GM12878 (cell line): ENCODE data around the gene METTL9. TPM values are rescaled to one million over a fixed set of nuclear protein-coding genes. Genes with fewer than 3 reads are reported as not detected.
"Not testable (repeated sequence)": the region's sequence is repeated elsewhere in the genome, so short reads cannot be mapped to it uniquely, and the experiment has no call there.

ENCODE experiments used
- ATAC-seq: fragments of 200-7000 bp; cut with Tn5 transposase; 3 replicates; pipeline ENCODE4 v1.9.1; 2020; ENCODE audit warnings: mild to moderate bottlenecking, moderate library complexity
- BruUV-seq: library from RNA; stranded (reverse); fragments of 400-500 nt; replicated peaks from 2 replicates; lab custom pipeline; 2021; lab: Mats Ljungman, UMichigan
- CTCF ChIA-PET: fragments of 300-600 bp; sonication (Branson Sonifier 250); formaldehyde crosslinking; extraction: SDS; loops from one replicate; lab custom pipeline; 2021; ENCODE audit warnings: inconsistent platforms; lab: Yijun Ruan, JAX
- POLR2A ChIA-PET: fragments of 350-600 bp; formaldehyde crosslinking; extraction: SDS; loops from one replicate; lab custom pipeline; 2021; ENCODE audit warnings: inconsistent platforms; lab: Charles Lee
- RAD21 ChIA-PET: fragments of 300-600 bp; sonication (Branson Sonifier 250); formaldehyde crosslinking; loops from one replicate; lab custom pipeline; 2023; ENCODE audit warnings: antibody characterized with exemption; ENCODE audit not compliant: unreplicated experiment; lab: Charles Lee
- SMC1A ChIA-PET: fragments of 300-600 bp; sonication (Branson Sonifier 250); formaldehyde crosslinking; loops from one replicate; lab custom pipeline; 2023; ENCODE audit not compliant: unreplicated experiment, uncharacterized antibody; lab: Charles Lee
- DNase-seq: peaks from one replicate; pipeline ENCODE4 v3.0.0-alpha.2; 2011; ENCODE audit warnings: low read depth, low spot score
- FAIRE-seq: peaks from 3 replicates; lab custom pipeline; 2011; peaks lifted over from hg19 to GRCh38; lab: Jason Lieb, UNC
- H2AFZ ChIP-seq: 2 replicates; pipeline ENCODE4 v1.6.0; 2011; ENCODE audit warnings: low read depth, low read length, control low read depth; ENCODE audit not compliant: control insufficient read depth
- H3K27ac ChIP-seq: 2 replicates; pipeline ENCODE4 v1.5.1; 2011; ENCODE audit warnings: control low read depth; ENCODE audit not compliant: control insufficient read depth, insufficient read depth
- H3K27me3 ChIP-seq, 2 experiments: replicated peaks in 1 of 2; 2 replicates each; pipeline versions ENCODE4 v1.6.0 to v1.6.1; 2011; ENCODE audit warnings: low read length in 1 of 2; ENCODE audit not compliant: control insufficient read depth in 2 of 2, insufficient read depth in 2 of 2
- H3K36me3 ChIP-seq, 2 experiments: 2 replicates each; pipeline ENCODE4 v1.5.1; 2011; ENCODE audit warnings: low read length in 1 of 2; ENCODE audit not compliant: control insufficient read depth in 2 of 2, insufficient read depth in 2 of 2
- H3K4me1 ChIP-seq: 2 replicates; pipeline ENCODE4 v1.6.1; 2011; ENCODE audit warnings: mild to moderate bottlenecking, low read length, moderate library complexity, mixed read lengths; ENCODE audit not compliant: control insufficient read depth, insufficient read depth
- H3K4me2 ChIP-seq: 2 replicates; pipeline ENCODE4 v1.6.0; 2011; ENCODE audit warnings: control low read depth; ENCODE audit not compliant: control insufficient read depth, insufficient read depth
- H3K4me3 ChIP-seq: fragments of 200-600 bp; sonication (generic); 2 replicates; pipeline ENCODE4 v1.5.1; 2016
- H3K79me2 ChIP-seq: 2 replicates; pipeline ENCODE4 v1.6.0; 2011; ENCODE audit warnings: low read length; ENCODE audit not compliant: control insufficient read depth, insufficient read depth
- H3K9ac ChIP-seq: 2 replicates; pipeline ENCODE4 v1.8.0; 2011; ENCODE audit warnings: low read length, control low read depth, mixed read lengths; ENCODE audit not compliant: control insufficient read depth, insufficient read depth
- H3K9me3 ChIP-seq: replicated peaks from 3 replicates; pipeline ENCODE4 v1.5.1; 2011; ENCODE audit warnings: mild to moderate bottlenecking, low read length; ENCODE audit not compliant: control insufficient read depth, insufficient read depth
- H4K20me1 ChIP-seq: 2 replicates; pipeline ENCODE4 v1.6.0; 2011; ENCODE audit not compliant: control insufficient read depth, insufficient read depth
- PAX5 ChIP-seq: IDR thresholded peaks from 2 replicates; pipeline ENCODE4 v1.6.1; 2011; ENCODE audit warnings: low read depth, low read length, borderline replicate concordance
- POLR2AphosphoS5 ChIP-seq: IDR thresholded peaks from 2 replicates; pipeline ENCODE4 v1.6.1; 2011; ENCODE audit warnings: mild to moderate bottlenecking, low read length, inconsistent platforms
- WGBS: methylation state at CpG from one replicate; pipeline ENCODE4 v1.1.6; 2016; ENCODE audit warnings: low lambda C conversion rate; ENCODE audit not compliant: insufficient replicate concordance, insufficient coverage; ENCODE audit errors: missing lambda C conversion rate; 5-methylcytosine and 5-hydroxymethylcytosine counted together
- in situ Hi-C: fragments of 300-500 bp; cut with MboI; formaldehyde crosslinking; loops from 9 replicates; pipeline ENCODE4 v1.14.3; 2018; ENCODE audit warnings: mixed read lengths
- intact Hi-C: fragments of 100-400 bp; cut with micrococcal nuclease; formaldehyde crosslinking; loops from one replicate; pipeline ENCODE4 v1.14.2; 2022; ENCODE audit not compliant: unreplicated experiment
- polyA plus RNA-seq, 11 experiments: library from polyadenylated mRNA; depleted of rRNA in 4 of 11; unstranded in 6 of 11; stranded (reverse) in 5 of 11; fragments of >200 nt; fragmentation: Nextera tagmentation in 4 of 11; fragmentation: Illumina TruSeq in 1 of 11; extraction: Ambion mirVana in 4 of 11; extraction: Trizol in 1 of 11; gene quantifications; 1 replicate in 1 of 11; 2 replicates in 10 of 11; pipeline versions ENCODE4 v1.2.1 to v1.2.3, GENCODE V29; 2011 to 2016; ENCODE audit warnings: inconsistent platforms in 2 of 11, missing spikeins in 2 of 11, low read depth in 1 of 11
- total RNA-seq, 4 experiments: library from RNA; depleted of rRNA in 3 of 4; stranded (reverse); fragments of >200 nt in 3 of 4; fragmentation: Illumina TruSeq in 1 of 4; extraction: Trizol in 1 of 4; gene quantifications; 2 replicates each; pipeline versions ENCODE4 v1.2.1 to v1.2.3, GENCODE V29; 2013 to 2021

The METTL9 gene
- total and polyA plus RNA-seq, 10 of the 15 experiments (the other 5 are each of a cell fraction or from before 2014, with no cell fraction given): 19.4 to 119 (median 101) TPM

GRCh38 chr16:21584817-21585216 is 14.6 kb upstream of the METTL9 start:
- Histone ChIP-seq H3K9ac (no peak overlapping the region), H3K27me3 (no peaks in the 10 kb centered on the region), H3K9me3 (no peaks in the 10 kb centered on the region), H3K36me3 (no peaks in the 10 kb centered on the region), H3K79me2 (no peaks in the 10 kb centered on the region), H3K27ac (no peak overlapping the region), H2AFZ (no peak overlapping the region), H3K4me1 (no peaks in the 10 kb centered on the region), H3K4me3 (no peak overlapping the region), H3K4me2 (no peak overlapping the region), H4K20me1 (no peaks in the 10 kb centered on the region)
- SMC1A ChIA-PET: interaction anchor here (0.6 to 19.1 kb wide), 11 partner anchors 10 to 1362 kb away, joined by 3 to 204 read pairs (median 4); no protein-coding TSS in a partner anchor
- RAD21 ChIA-PET: interaction anchor here (1.0 to 4.8 kb wide), 5 partner anchors 21 to 124 kb away, joined by 4 to 52 read pairs (median 4); no protein-coding TSS in a partner anchor
- BruUV-seq: no TSS peak
- no peak for DNase-seq
- WGBS: 80% methylated on average over 7 of the region's 8 CpGs
- in situ Hi-C loops (loop anchor here (5.0 kb wide), 3 partner anchors 122 to 1112 kb away; no protein-coding TSS in a partner anchor), intact Hi-C loops (loop anchor here (1.0 kb wide), 2 partner anchors 55 to 123 kb away; no protein-coding TSS in a partner anchor)
- no peak for ATAC-seq
- POLR2A ChIA-PET: interaction anchor here (0.7 kb wide), 1 partner anchor 13 kb away, joined by 3 read pairs; no protein-coding TSS in a partner anchor
- FAIRE-seq: no peak
- CTCF ChIA-PET: interaction anchor here (0.5 to 5.1 kb wide), 12 partner anchors 9 to 1103 kb away, joined by 3 to 89 read pairs (median 4); no protein-coding TSS in a partner anchor
- TF ChIP-seq POLR2AphosphoS5 (no peak), PAX5 (no peak)

- H4K20me1 ChIP-seq, FAIRE-seq, ATAC-seq, intact Hi-C loops, DNase-seq, H3K27ac ChIP-seq, H3K9me3 ChIP-seq, H3K9ac ChIP-seq, H2AFZ ChIP-seq, H3K4me3 ChIP-seq, H3K79me2 ChIP-seq, in situ Hi-C loops, H3K4me1 ChIP-seq, H3K27me3 ChIP-seq, H3K36me3 ChIP-seq, BruUV-seq, H3K4me2 ChIP-seq: not testable (repeated sequence)
- ChIA-PET POLR2A (interaction anchor here (0.5 kb wide), 1 partner anchor 14 kb away, joined by 3 read pairs; no protein-coding TSS in a partner anchor), CTCF (interaction anchor here (0.7 to 2.1 kb wide), 8 partner anchors 9 to 69 kb away, joined by 3 to 5 read pairs (median 4); no protein-coding TSS in a partner anchor), SMC1A (interaction anchor here (1.3 to 19.1 kb wide), 4 partner anchors 34 to 113 kb away, joined by 3 to 204 read pairs (median 6); no protein-coding TSS in a partner anchor), RAD21 (interaction anchor here (1.0 kb wide), 2 partner anchors 52 to 53 kb away, joined by 3 to 4 read pairs; no protein-coding TSS in a partner anchor)
- WGBS: 95% methylated on average over 5 of the region's 5 CpGs
These were observed 10.8 kb upstream of the METTL9 start for GRCh38 chr16:21588593-21588992.
